ENCODE measurements around the gene POGLUT2.
A peak's percentile ranks its signal among the peaks of the same experiment; 100 is the strongest.
"Not testable (repeated sequence)": the region's sequence is repeated elsewhere in the genome, so short reads cannot be mapped to it uniquely, and the experiment has no call there.

The POGLUT2 gene

DNA sequence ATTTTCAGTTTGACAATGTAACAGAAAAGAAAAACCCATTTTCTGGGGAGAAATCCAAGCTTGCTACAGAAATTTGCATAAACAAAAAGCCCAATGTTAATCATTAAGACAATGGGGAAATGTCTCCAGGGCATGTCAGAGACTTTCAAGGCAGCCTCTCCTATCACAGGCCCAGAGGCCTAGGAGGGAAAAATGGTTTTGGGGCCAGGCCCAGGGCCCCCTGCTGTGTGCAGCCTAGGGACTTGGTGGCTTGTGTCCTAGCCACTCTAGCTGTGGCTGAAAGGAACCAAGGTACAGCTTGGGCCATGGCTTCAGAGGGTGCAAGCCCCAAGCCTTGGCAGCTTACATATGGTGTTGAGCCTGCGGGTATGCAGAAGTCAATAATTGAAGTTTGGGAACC, 17.2 kb downstream of the POGLUT2 start:
- Mint-ChIP-seq H3K36me3 (peaks cover 8% of the 10 kb centered on the region), H3K4me1 (ENCODE audit: low read depth) (peaks cover 30% of the 10 kb centered on the region), H3K9me3 (ENCODE audit: low read depth) (peaks cover 4% of the 10 kb centered on the region), H3K27ac (no peak overlapping the region), H3K4me3 (no peak overlapping the region), H3K27me3 (no peaks in the 10 kb centered on the region)

DNA sequence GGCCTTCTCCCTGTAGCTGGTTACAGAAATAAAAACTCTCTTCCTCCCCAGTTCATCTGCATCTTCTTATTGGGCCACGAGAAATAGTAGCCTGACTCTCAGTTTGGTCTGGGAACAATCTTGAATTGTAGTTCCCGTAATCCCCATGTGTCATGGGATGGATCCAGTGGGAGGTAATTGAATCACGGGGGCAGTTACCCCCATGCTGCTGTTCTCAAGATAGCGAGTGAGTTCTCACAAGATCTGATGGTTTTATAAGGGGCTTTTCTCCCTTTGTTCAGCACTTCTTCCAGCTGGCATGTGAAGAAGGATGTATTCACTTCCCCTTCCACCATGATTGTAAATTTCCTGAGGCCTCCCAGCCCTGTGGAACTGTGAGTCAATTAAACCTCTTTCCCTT, 18.1 kb downstream of the POGLUT2 start:
- not testable (repeated sequence) for H3K27me3 Mint-ChIP-seq; H3K36me3 Mint-ChIP-seq; H3K9me3 Mint-ChIP-seq (ENCODE audit: low read depth)
- H3K4me1 Mint-ChIP-seq (ENCODE audit: low read depth), result peaks cover 30% of the 10 kb centered on the region
- peak overlapping the region; percentile 38 for H3K4me3 Mint-ChIP-seq
- peak overlapping the region; percentile 76 for H3K27ac Mint-ChIP-seq

GRCh38 chr13:102779436-102780159, 19.2 kb downstream of the POGLUT2 start:
- Mint-ChIP-seq H3K4me1 (ENCODE audit: low read depth) (peaks cover 34% of the 10 kb centered on the region), H3K27me3 (no peaks in the 10 kb centered on the region), H3K27ac (peak overlapping the region; percentile 92), H3K4me3 (peak overlapping the region; percentile 65), H3K36me3 (peaks cover 7% of the 10 kb centered on the region), H3K9me3 (ENCODE audit: low read depth) (peaks cover 4% of the 10 kb centered on the region)

DNA sequence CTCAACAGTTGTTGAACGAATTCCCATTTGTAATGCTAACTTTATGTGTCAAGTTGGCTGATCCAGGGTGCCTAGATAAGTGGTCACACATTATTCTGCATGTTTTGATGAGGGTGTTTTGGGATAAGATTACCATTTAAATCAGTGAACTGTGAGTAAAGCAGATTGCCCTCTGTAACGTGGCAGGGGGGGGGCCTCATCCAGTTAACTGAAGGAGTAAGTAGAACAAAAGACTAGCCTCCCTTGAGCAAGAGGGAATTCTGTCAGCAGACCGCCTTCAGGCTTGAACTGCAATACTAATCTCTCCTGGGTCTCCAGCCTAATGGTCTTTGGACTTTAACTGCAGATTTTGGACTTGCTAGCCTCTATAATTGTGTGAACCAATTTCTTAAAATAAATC, 21.0 kb downstream of the POGLUT2 start:
- no peaks in the 10 kb centered on the region for H3K27me3 Mint-ChIP-seq
- no peak overlapping the region for H3K27ac Mint-ChIP-seq
- peaks cover 7% of the 10 kb centered on the region for H3K36me3 Mint-ChIP-seq
- no peak overlapping the region for H3K4me3 Mint-ChIP-seq
- H3K4me1 Mint-ChIP-seq (ENCODE audit: low read depth), result peaks cover 45% of the 10 kb centered on the region
- H3K9me3 Mint-ChIP-seq (ENCODE audit: low read depth), result peaks cover 4% of the 10 kb centered on the region

- Mint-ChIP-seq H3K4me1 (ENCODE audit: low read depth) (peaks cover 57% of the 10 kb centered on the region), H3K27me3 (no peaks in the 10 kb centered on the region), H3K27ac (no peak overlapping the region), H3K9me3 (ENCODE audit: low read depth) (peaks cover 3% of the 10 kb centered on the region), H3K36me3 (peaks cover 4% of the 10 kb centered on the region), H3K4me3 (no peak overlapping the region)
Observed at GRCh38 chr13:102776271-102776670, 22.5 kb downstream of the POGLUT2 start.

DNA sequence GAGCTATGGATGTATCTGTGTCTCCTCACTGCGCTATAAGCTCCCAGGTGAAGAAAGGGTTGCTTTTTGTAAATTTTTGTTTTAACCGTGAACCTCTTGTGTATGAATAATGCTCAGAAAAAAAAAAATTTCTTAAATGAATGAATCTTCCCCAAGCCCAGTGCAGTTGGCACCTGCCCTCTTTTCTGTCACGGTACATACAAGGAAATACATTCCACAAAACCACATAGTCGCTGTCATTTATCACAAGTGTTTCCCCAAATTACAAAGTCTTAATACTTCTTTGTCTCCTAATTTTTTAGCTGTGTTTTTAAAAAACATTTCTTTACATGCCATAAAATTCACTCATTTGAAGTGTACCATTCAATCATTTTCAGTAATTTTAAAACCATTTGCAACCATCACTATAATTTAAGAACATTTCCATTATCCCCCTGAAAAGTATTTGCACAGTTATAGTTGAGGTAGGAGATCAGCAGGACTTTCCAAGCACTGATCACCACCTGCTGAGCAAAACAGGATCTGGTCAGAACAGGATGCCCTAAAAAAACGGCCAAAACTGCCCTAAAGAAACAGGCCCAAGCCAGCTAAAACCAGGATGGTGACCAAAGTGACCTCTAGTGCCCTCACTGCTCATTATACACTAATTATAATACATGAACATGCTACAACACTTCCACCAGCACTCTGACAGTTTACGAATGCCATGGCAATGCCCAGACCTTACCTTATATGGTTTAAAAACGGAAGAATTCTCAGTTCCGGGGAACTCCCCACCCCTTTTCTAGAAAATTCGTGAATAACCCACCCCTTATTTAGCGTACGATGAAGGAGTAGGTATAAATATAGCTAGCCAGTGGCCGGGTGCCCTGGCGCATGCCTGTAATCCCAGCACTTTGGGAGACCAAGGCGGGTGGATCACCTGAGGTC, 23.9 kb downstream of the POGLUT2 start:
- Mint-ChIP-seq H3K36me3 (no peaks in the 10 kb centered on the region), H3K27me3 (no peaks in the 10 kb centered on the region), H3K9me3 (ENCODE audit: low read depth) (no peaks in the 10 kb centered on the region), H3K4me1 (ENCODE audit: low read depth) (peaks cover 56% of the 10 kb centered on the region), H3K4me3 (peak overlapping the region; percentile 90), H3K27ac (peak overlapping the region; percentile 97)

DNA sequence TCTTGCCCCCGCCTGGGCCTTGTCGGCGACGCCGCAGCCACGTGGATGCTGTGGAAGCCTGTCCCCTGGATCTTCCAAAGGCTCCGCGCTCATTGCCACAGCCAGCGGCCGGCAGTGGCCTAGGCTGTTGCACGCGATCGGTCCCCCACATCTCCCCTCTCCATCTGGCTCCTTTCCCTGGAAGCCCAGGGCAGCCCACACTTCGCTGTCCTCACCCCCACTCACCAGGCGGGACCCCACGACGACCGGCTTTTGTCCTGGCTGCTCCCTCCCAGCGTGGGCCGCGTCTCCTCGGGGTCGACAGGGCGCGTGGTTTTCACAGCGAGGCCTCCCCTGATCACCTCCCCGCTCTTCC, 24.6 kb downstream of the POGLUT2 start:
- H3K9me3 Mint-ChIP-seq (ENCODE audit: low read depth), result no peaks in the 10 kb centered on the region
- peaks cover 52% of the 10 kb centered on the region for H3K4me1 Mint-ChIP-seq (ENCODE audit: low read depth)
- peak overlapping the region; percentile 90 for H3K4me3 Mint-ChIP-seq
- H3K27me3 Mint-ChIP-seq, result no peaks in the 10 kb centered on the region
- H3K27ac Mint-ChIP-seq, result peak overlapping the region; percentile 97
- H3K36me3 Mint-ChIP-seq, result no peaks in the 10 kb centered on the region

DNA sequence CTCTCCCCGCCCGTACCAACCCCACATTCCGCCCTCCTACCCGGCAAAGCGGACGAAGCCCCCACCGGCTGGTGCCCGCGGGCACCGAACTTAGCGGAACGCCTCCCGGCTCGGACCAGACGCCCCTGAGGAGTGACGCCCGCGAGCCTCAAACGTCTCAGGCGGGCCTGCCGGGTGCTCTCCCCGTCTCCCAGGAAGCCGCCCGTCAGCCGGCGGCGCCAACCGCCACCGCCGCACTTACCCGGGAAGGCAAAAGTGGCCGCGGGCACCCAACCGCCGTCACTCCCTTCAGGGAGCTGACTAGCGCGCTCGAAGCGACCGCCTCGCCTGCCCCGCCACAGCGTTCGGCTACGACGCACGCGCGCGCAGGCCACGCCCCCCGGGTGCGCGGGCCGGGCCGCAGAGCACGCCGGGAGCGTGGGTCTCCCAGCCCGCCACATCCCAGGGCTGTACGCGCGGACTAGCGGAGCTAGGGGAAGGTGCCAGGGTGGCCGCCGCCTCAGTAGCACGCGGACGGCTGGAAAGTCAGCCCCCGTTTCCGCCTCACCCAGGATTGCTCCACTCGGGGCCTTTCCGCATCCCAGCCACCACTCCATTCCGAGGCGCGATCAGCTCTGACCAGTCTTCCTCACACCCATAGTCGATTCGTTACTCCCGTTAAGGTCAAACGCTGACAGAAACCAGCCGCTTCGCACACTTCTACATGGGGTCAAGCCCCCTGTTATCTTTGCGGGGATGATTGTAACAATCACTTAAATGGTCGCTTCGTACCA, 25.1 kb downstream of the POGLUT2 start, which contains the start of gene TEX30:
TSS of gene TEX30 (minus strand) at position 346 of the 773 bp plus-strand sequence. CDS start 3,760 bp downstream, outside the sequence.
- Mint-ChIP-seq H3K9me3 (ENCODE audit: low read depth) (no peaks in the 10 kb centered on the region), H3K4me1 (ENCODE audit: low read depth) (peaks cover 47% of the 10 kb centered on the region), H3K4me3 (peak within 1 kb of the TSS; percentile 90), H3K27me3 (no peaks in the 10 kb centered on the region), H3K27ac (peak within 1 kb of the TSS; percentile 97), H3K36me3 (no peaks in the 10 kb centered on the region)

DNA sequence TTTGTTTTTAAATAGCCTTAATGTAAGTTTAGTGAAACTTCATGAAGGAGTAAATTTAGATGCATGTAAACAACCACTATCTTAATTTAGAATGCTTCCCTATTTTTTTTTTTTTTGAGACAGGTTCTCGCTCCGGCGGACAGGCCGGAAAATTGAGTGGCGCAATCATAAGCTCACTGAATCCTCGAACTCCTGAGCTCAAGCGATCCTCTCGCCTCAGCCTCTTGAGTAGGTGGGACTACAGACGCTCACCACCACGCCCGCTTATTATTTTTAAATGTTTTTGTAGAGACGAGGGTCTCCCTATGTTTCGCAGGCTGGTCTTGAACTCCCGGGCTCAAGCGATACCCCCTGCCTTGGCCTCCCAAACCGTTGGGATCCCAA, 26.7 kb downstream of the POGLUT2 start:
- peaks cover 41% of the 10 kb centered on the region for H3K4me1 Mint-ChIP-seq (ENCODE audit: low read depth)
- peak overlapping the region; percentile 89 for H3K4me3 Mint-ChIP-seq
- H3K27me3 Mint-ChIP-seq, result no peaks in the 10 kb centered on the region
- H3K27ac Mint-ChIP-seq, result no peak overlapping the region
- H3K9me3 Mint-ChIP-seq (ENCODE audit: low read depth), result no peaks in the 10 kb centered on the region
- no peaks in the 10 kb centered on the region for H3K36me3 Mint-ChIP-seq

- H3K27ac Mint-ChIP-seq, result no peak overlapping the region
- no peaks in the 10 kb centered on the region for H3K27me3 Mint-ChIP-seq
- H3K36me3 Mint-ChIP-seq, result no peaks in the 10 kb centered on the region
- peaks cover 41% of the 10 kb centered on the region for H3K4me1 Mint-ChIP-seq (ENCODE audit: low read depth)
- no peaks in the 10 kb centered on the region for H3K9me3 Mint-ChIP-seq (ENCODE audit: low read depth)
- peak overlapping the region; percentile 89 for H3K4me3 Mint-ChIP-seq
Observed at GRCh38 chr13:102771298-102772041, 27.3 kb downstream of the POGLUT2 start.

DNA sequence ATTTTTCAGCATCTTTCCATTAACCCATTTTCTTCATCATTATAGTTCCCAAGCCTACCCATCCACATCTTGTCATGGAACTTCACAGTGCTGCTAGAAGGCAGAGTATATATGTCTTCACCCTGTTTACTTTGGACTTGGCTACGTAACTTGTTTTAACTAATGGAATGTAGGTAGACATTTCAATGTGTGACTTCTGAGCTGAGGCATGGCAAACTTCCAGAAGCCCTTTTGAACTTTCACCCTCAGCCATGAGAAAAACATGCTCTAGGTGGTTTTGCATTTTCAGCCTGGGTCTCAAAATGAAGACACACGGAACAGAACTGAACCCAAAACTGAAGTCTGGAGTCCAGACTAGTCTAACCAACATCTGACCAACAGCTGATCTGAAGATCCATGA, 28.3 kb downstream of the POGLUT2 start:
- peaks cover 41% of the 10 kb centered on the region for H3K4me1 Mint-ChIP-seq (ENCODE audit: low read depth)
- no peak overlapping the region for H3K27ac Mint-ChIP-seq
- no peaks in the 10 kb centered on the region for H3K27me3 Mint-ChIP-seq
- H3K9me3 Mint-ChIP-seq (ENCODE audit: low read depth), result no peaks in the 10 kb centered on the region
- H3K36me3 Mint-ChIP-seq, result no peaks in the 10 kb centered on the region
- H3K4me3 Mint-ChIP-seq, result peak overlapping the region; percentile 15

- H3K9me3 Mint-ChIP-seq (ENCODE audit: low read depth), result no peaks in the 10 kb centered on the region
- peaks cover 37% of the 10 kb centered on the region for H3K4me1 Mint-ChIP-seq (ENCODE audit: low read depth)
- H3K27me3 Mint-ChIP-seq, result no peaks in the 10 kb centered on the region
- no peak overlapping the region for H3K27ac Mint-ChIP-seq
- no peaks in the 10 kb centered on the region for H3K36me3 Mint-ChIP-seq
- H3K4me3 Mint-ChIP-seq, result no peak overlapping the region
Observed at GRCh38 chr13:102769679-102770078, 29.1 kb downstream of the POGLUT2 start.

GRCh38 chr13:102768909-102769308, 29.9 kb downstream of the POGLUT2 start:
- Mint-ChIP-seq H3K36me3 (no peaks in the 10 kb centered on the region), H3K27ac (no peak overlapping the region), H3K4me1 (ENCODE audit: low read depth) (peaks cover 30% of the 10 kb centered on the region), H3K9me3 (ENCODE audit: low read depth) (no peaks in the 10 kb centered on the region), H3K4me3 (no peak overlapping the region), H3K27me3 (no peaks in the 10 kb centered on the region)

DNA sequence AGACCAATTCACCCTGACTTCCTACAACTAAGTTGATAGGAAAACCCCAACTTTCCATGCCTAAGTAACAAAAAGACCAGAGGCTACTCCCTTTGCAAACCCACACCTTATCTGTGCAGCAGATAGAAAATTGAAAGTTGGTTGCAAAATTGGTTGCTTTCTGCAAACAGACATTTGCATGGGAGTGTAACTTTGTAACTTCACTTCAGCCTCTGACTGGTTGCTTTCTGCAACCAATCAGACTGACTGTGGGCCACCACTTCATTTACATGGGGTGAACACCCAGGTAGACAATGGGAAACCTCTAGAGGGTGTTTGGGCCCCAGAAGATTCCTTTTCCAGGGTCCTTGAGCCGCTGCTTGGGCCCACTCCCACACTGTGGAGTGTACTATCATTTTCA, 35.0 kb downstream of the POGLUT2 start:
- Mint-ChIP-seq H3K9me3 (ENCODE audit: low read depth) (no peaks in the 10 kb centered on the region), H3K36me3 (no peaks in the 10 kb centered on the region), H3K27me3 (no peaks in the 10 kb centered on the region), H3K4me1 (ENCODE audit: low read depth) (no peaks in the 10 kb centered on the region), H3K27ac (no peak overlapping the region), H3K4me3 (no peak overlapping the region)

Measured in activated naive CD8-positive, alpha-beta T cell (primary cell).